Measurements from ENCODE around the gene PTPN21. TPM values are rescaled to one million over a fixed set of nuclear protein-coding genes. Genes with fewer than 3 reads are reported as not detected.

The PTPN21 gene
- 8.3 and 9.8 TPM in 2 replicates for polyA plus RNA-seq (2011; rRNA removed)
- 2.6 and 3.5 TPM in 2 replicates for polyA plus RNA-seq (2012; cell fraction: cytosol; rRNA removed)
- polyA plus RNA-seq (2012; cell fraction: nucleus; rRNA removed) = 7.3 TPM in 2 replicates
- polyA plus RNA-seq (2017; fragmentation: RNase III; extraction: RNeasy Plus Mini Kit Qiagen cat#74134 plus additional on column Dnase treatment) = 6.0 to 7.2 TPM (median 6.5 TPM) in 3 replicates
- polyA minus RNA-seq (2011; rRNA and poly(A)+ RNA removed) = 10.3 and 12.7 TPM in 2 replicates

DNA sequence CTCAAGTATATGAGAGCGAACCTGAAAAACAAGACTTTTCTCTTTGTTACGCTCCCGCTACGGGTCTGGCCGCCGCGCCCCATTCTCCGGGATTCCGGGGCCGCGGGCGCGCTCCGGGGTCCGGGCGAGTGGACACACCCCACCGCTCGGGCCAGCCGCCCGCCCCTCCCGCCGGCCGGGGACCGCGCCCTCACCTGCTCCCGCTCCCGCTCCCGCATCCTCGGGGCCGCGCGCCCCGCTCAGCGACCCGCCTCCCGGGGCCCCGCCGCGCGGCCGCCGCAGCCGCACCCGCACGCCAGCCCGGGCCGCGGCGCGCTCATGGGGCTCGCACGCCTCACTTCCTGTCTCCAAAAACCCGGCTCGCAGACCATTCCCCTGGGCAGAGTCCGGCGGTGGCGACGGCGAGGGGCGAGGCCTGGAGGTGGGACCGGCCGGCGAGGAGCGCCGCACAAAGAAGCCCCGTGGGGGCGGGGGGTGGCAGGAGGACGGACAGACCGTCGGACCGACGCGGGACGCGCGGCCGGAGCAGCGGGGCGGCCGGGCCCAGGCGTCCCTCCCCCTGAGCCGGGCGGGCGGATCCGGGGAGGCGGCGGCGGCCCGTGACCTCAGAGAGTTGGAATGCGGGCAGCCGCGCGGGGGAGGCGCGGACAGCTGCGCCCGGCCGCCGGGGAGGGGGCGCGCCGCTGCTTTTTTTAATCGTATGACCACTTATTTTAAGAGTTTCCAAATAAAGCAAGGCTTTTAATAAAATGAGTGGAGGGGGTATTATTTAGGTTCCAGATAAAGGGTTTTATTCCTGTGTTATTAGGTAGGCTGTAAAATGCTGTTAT, at the start of gene PTPN21:
PTPN21 (minus strand) TSS at position 551 of the 830 bp plus-strand sequence. CDS start 4,590 bp downstream, outside the sequence.
- TF ChIP-seq, protein P1, sequence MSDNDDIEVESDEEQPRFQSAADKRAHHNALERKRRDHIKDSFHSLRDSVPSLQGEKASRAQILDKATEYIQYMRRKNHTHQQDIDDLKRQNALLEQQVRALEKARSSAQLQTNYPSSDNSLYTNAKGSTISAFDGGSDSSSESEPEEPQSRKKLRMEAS (IDR thresholded peaks at IDR 0.05) = peak; percentile 68
- TF ChIP-seq EP300 (IDR thresholded peaks at IDR 0.05) (no peak), CHD4 (IDR thresholded peaks at IDR 0.05; ENCODE audit: borderline replicate concordance) (no peak), PHF8 (IDR thresholded peaks at IDR 0.05; ENCODE audit: borderline replicate concordance, low read depth) (peak; percentile 71; the same call in 1 of the 2 replicates), JUN (IDR thresholded peaks at IDR 0.05) (peak in 1 of 2 experiments; percentile 76; a peak in 2 of 5 replicates), HOXB5 (CRISPR knock-in tag; IDR thresholded peaks at IDR 0.05) (0 out of 2 replicates have a peak, but pooled peaks have one; percentile 27), FOSL2 (IDR thresholded peaks at IDR 0.05) (no peak), FOSL2 (CRISPR knock-in tag; IDR thresholded peaks at IDR 0.05) (peak; percentile 80), POLR2A (IDR thresholded peaks at IDR 0.05; ENCODE audit: low read length) (peak; percentile 36), CEBPB (IDR thresholded peaks at IDR 0.05) (no peak)
- TF ChIP-seq, protein P2, sequence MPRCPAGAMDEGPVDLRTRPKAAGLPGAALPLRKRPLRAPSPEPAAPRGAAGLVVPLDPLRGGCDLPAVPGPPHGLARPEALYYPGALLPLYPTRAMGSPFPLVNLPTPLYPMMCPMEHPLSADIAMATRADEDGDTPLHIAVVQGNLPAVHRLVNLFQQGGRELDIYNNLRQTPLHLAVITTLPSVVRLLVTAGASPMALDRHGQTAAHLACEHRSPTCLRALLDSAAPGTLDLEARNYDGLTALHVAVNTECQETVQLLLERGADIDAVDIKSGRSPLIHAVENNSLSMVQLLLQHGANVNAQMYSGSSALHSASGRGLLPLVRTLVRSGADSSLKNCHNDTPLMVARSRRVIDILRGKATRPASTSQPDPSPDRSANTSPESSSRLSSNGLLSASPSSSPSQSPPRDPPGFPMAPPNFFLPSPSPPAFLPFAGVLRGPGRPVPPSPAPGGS (IDR thresholded peaks at IDR 0.05) = peak; percentile 68; the same call in 2 of the 3 replicates
- FAIRE-seq = no peak

DNA sequence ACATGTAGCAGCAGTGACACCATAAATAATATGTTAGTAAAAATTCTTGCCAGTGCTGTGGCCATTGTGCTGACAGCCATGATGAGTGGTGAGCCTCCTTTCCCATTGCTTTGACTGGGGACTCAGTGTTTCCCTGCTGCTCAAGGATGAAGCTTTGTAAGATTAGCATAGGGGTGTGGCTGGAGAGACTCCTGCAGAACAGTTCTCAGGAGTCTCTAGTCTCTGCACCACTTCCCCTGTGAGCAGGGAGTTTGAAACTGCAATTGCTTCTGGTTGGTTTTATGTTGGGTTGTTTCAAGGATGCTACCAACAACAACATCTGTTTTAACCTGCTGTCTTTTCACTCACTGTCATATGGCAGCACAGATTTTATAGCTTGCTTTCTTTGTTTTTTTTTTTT, 49.4 kb upstream of the PTPN21 start:
- no peak for FAIRE-seq

More for the DNA sequence above, at the start of gene PTPN21:
- ChIA-PET POLR2A (no interaction called here), CTCF (interaction anchor here (0.5 to 1.0 kb wide), 2 partner anchors 16 to 62 kb away, joined by 3 to 5 read pairs; no protein-coding TSS in a partner anchor)
- H3K4me3 ChIP-seq = peak within 1 kb of the TSS; percentile 70
- peak within 1 kb of the TSS; percentile 87 to 95 for H3K27ac ChIP-seq
- peak; percentile 87 to 88 for ATAC-seq
- DNase-seq (ENCODE audit: low read depth in 1 of 2, low spot score in 1 of 2) = peak; percentile 62 to 79
- peak within 1 kb of the TSS; percentile 90 for H3K4me2 ChIP-seq
- H3K4me1 ChIP-seq = peaks cover 32% of the 10 kb centered on the region
- WGBS (ENCODE audit: missing lambda C conversion rate) = 2% methylated on average over 28 of the region's 103 CpGs
- H3K9me3 ChIP-seq = no peaks in the 10 kb centered on the region

More for the DNA sequence above, 49.4 kb upstream of the PTPN21 start:
- Histone ChIP-seq H3K4me2 (no peak overlapping the region), H3K27ac (no peak overlapping the region), H3K9me3 (no peaks in the 10 kb centered on the region), H3K4me3 (no peak overlapping the region), H3K4me1 (peaks cover 3% of the 10 kb centered on the region; the same call in 1 of the 3 replicates)
- no peak; a peak in 1 of 6 replicates for ATAC-seq
- DNase-seq (ENCODE audit: low read depth in 1 of 2, low spot score in 1 of 2) = no peak
- no peak for TF ChIP-seq EHMT2 (IDR thresholded peaks at IDR 0.05; ENCODE audit: low read depth)
- no peak for TF ChIP-seq RFX5 (IDR thresholded peaks at IDR 0.05)
- no peak for TF ChIP-seq HOXA7 (CRISPR knock-in tag; IDR thresholded peaks at IDR 0.05)
- no peak for TF ChIP-seq JUN (IDR thresholded peaks at IDR 0.05)
- TF ChIP-seq, protein P3, sequence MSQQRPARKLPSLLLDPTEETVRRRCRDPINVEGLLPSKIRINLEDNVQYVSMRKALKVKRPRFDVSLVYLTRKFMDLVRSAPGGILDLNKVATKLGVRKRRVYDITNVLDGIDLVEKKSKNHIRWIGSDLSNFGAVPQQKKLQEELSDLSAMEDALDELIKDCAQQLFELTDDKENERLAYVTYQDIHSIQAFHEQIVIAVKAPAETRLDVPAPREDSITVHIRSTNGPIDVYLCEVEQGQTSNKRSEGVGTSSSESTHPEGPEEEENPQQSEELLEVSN (IDR thresholded peaks at IDR 0.05; ENCODE audit: borderline replicate concordance, low read depth) = no peak
- TF ChIP-seq, protein P4, sequence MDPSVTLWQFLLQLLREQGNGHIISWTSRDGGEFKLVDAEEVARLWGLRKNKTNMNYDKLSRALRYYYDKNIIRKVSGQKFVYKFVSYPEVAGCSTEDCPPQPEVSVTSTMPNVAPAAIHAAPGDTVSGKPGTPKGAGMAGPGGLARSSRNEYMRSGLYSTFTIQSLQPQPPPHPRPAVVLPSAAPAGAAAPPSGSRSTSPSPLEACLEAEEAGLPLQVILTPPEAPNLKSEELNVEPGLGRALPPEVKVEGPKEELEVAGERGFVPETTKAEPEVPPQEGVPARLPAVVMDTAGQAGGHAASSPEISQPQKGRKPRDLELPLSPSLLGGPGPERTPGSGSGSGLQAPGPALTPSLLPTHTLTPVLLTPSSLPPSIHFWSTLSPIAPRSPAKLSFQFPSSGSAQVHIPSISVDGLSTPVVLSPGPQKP (IDR thresholded peaks at IDR 0.05; ENCODE audit: low read depth, low read length) = no peak
- no peak for TF ChIP-seq TP53 (CRISPR knock-in tag; IDR thresholded peaks at IDR 0.05)
- no peak for TF ChIP-seq ZNF302 (CRISPR knock-in tag; IDR thresholded peaks at IDR 0.05)
- TF ChIP-seq JUNB (IDR thresholded peaks at IDR 0.05) = no peak
- TF ChIP-seq HEYL (CRISPR knock-in tag; IDR thresholded peaks at IDR 0.05) = no peak
- TF ChIP-seq NPAS2 (CRISPR knock-in tag; IDR thresholded peaks at IDR 0.05; ENCODE audit: borderline replicate concordance) = no peak
- TF ChIP-seq CHD4 (IDR thresholded peaks at IDR 0.05; ENCODE audit: borderline replicate concordance) = no peak
- TF ChIP-seq MYC (IDR thresholded peaks at IDR 0.05; ENCODE audit: borderline replicate concordance, low read length) = no peak
- no peak for TF ChIP-seq FOXS1 (CRISPR knock-in tag; IDR thresholded peaks at IDR 0.05)
- TF ChIP-seq GATA3 (IDR thresholded peaks at IDR 0.05; ENCODE audit: borderline replicate concordance) = no peak
- no peak for TF ChIP-seq ZSCAN20 (CRISPR knock-in tag; IDR thresholded peaks at IDR 0.05)
- ChIA-PET CTCF (interaction anchor here (1.0 kb wide), 1 partner anchor 10 kb away, joined by 3 read pairs; no protein-coding TSS in a partner anchor), POLR2A (no interaction called here)
